Right atrium auricular region (tissue), 2 donors: Measurements from ENCODE around the gene PGLYRP1. TPM values are rescaled to one million over a fixed set of nuclear protein-coding genes. Genes with fewer than 3 reads are reported as not detected.

ENCODE experiments used
- DNase-seq: peaks from one replicate; pipeline ENCODE4 v3.0.0-alpha.2; 2019; ENCODE audit warnings: low spot score
- H3K27ac ChIP-seq, 2 donors: fragments of 200-600 bp; sonication (generic); 1 replicate in 1 of 2; 2 replicates in 1 of 2; pipeline ENCODE4 v1.5.1; 2016 to 2019
- H3K27me3 ChIP-seq, 2 donors: fragments of 200-600 bp; sonication (generic); one replicate each; pipeline versions ENCODE4 v1.5.1 to v1.6.0; 2017 to 2019
- H3K36me3 ChIP-seq: fragments of 200-600 bp; sonication (generic); one replicate; pipeline ENCODE4 v1.5.1; 2016
- H3K4me1 ChIP-seq, 2 donors: fragments of 200-600 bp; sonication (generic); one replicate each; pipeline versions ENCODE4 v1.5.1 to v1.6.0; 2017 to 2019
- H3K4me3 ChIP-seq, 2 donors: fragments of 200-600 bp; sonication (generic); 1 replicate in 1 of 2; 2 replicates in 1 of 2; pipeline ENCODE4 v1.5.1; 2017 to 2019; ENCODE audit warnings: mild to moderate bottlenecking in 1 of 2, moderate library complexity in 1 of 2
- H3K9me3 ChIP-seq, 2 donors: fragments of 200-600 bp; sonication (generic); one replicate each; pipeline ENCODE4 v1.5.1; 2019
- CTCF ChIP-seq, 2 donors: fragments of 200-600 bp; sonication (generic); IDR thresholded peaks; one replicate each; pipeline ENCODE4 v1.5.1; 2019; ENCODE audit warnings: antibody characterized with exemption in 2 of 2
- total RNA-seq, 2 donors: library from RNA; depleted of rRNA; stranded (reverse); fragments of >200 nt; gene quantifications; one replicate each; pipeline ENCODE4 v1.1.0, GENCODE V29; 2016

Gene PGLYRP1
- total RNA-seq, 2 donors from 2014 or later, result not detected

DNA sequence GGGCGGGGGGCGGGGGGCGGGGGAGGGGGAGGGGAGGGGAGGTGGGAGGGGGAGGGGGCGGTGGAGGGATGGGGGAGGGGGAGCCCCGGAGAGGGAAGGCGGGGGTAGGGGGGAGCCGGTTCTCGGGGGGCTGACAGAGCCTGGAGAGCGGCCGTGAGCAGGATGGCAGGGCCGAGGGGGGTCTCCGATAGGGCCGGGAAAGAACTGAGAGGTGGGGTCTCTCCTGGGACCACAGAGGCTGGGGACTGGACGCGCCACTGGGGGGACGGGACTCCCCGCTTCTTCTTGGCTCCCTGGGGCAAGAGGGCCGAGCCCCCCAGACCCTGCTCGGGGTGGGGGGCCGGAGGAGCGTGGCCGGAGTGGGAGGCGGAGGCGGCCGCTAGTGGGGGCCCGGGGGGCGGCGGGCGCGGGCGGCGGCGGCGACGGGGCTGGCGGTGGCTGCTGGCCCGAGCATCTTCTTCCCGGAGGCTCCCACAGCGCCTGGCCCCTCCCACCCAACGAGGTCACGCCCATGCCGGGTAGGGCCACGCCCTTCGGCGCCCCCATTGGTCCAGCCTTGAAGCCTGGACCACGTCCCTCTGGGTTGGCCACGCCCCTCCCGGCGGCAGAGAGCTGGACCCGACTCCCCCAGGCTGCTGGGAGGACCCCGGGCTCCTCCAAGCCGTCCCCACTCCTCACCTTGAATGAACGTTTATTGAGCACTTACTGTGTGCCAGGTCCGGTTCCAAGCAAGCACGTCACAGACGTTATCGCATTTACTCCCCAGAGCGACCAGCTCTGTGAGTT lies 49.1 kb downstream of the PGLYRP1 start, which contains the start of gene NOVA2:
TSS of gene NOVA2 (minus strand) at position 313 of the 786 bp plus-strand sequence. CDS start 514 bp downstream, outside the sequence.
- Histone ChIP-seq H3K27ac (peak within 1 kb of the TSS; percentile 60 to 67), H3K9me3 (no peaks in the 10 kb centered on the region), H3K36me3 (no peaks in the 10 kb centered on the region), H3K4me3 (peak within 1 kb of the TSS; percentile 46 to 57), H3K27me3 (peaks cover 4 to 16% of the 10 kb centered on the region in 2 donors), H3K4me1 (peaks cover 0 to 3% of the 10 kb centered on the region in 2 donors)
- TF ChIP-seq CTCF (IDR thresholded peaks at IDR 0.05), result no peak
- peak; percentile 69 for DNase-seq

DNA sequence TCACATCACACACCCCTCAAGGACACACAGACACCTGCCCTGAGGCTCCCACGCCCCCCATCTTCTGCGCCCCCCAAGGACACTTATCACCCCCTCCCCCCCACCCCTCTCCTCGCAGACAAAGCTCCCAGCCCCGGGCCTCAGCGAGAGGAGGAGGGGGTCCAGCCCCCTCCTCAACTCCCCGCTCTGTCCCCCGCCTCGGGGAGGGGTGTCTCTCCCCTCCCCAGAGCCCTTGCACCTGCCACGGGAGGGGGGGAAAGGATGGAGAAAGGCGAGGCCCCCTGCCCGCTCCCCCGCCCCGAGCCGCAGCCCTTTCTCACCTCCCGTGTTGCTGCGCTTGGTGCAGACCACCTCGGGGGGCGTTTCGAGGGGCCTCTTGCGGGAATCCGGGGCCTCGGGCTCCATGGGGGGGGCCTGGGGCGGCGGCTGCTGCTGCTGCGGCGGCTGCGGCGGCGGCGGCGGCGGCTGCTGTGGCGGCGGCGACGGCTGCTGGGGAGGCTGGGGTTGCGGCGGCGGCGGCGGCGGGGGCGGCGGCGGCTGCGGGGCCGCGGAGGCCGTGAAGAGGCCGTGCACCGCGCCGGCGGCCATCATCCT lies 49.8 kb downstream of the PGLYRP1 start:
- TF ChIP-seq CTCF (IDR thresholded peaks at IDR 0.05), result no peak
- Histone ChIP-seq H3K4me1 (peaks cover 0 to 3% of the 10 kb centered on the region in 2 donors), H3K36me3 (no peaks in the 10 kb centered on the region), H3K27me3 (peaks cover 4 to 16% of the 10 kb centered on the region in 2 donors), H3K9me3 (no peaks in the 10 kb centered on the region), H3K27ac (peak overlapping the region; percentile 60 to 67), H3K4me3 (peak overlapping the region; percentile 35 to 57)
- DNase-seq, result no peak

DNA sequence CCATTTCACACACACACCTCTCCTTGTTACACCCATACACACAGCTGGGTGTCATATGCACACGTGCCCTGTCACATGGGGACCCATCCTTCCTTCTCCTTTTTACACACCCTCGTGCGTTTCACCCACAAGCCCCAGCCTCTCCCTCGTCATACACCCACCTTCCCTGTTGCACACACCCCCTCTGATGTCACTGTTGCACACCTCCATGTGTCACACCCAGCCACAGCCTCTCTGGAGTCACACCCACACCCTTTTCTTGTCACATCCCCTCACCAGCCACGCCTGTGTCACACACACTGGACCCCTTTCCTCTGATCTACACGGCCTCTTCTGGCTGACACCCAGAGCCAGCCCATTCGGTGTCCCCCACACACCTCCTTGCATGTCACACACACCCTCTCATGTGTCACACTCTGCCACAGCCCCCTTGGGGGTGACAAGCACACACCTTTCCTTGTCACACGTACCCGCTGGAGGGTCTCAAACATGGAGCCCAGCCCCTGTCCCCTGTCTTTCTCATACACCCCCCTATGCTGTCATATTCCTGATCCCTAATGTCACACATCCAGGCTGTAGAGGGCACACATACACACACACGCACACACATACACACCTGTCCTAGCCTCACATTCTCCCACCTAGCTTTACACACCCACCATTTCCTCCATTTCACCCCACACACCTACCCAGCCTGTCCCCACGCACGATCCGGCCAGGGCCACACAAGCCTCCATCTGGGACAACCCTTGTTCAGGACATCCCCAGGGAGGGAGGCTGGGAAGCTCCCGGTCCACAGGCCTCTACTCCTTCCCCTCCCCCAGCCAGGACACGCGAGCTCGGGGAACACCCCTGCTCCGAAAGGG lies 50.5 kb downstream of the PGLYRP1 start:
- peaks cover 4 to 16% of the 10 kb centered on the region in 2 donors for H3K27me3 ChIP-seq
- peak overlapping the region; percentile 35 to 57 for H3K4me3 ChIP-seq
- peaks cover 0 to 3% of the 10 kb centered on the region in 2 donors for H3K4me1 ChIP-seq
- TF ChIP-seq CTCF (IDR thresholded peaks at IDR 0.05), result no peak
- H3K27ac ChIP-seq, result peak overlapping the region; percentile 60 to 67
- no peaks in the 10 kb centered on the region for H3K36me3 ChIP-seq
- no peak for DNase-seq
- no peaks in the 10 kb centered on the region for H3K9me3 ChIP-seq

DNA sequence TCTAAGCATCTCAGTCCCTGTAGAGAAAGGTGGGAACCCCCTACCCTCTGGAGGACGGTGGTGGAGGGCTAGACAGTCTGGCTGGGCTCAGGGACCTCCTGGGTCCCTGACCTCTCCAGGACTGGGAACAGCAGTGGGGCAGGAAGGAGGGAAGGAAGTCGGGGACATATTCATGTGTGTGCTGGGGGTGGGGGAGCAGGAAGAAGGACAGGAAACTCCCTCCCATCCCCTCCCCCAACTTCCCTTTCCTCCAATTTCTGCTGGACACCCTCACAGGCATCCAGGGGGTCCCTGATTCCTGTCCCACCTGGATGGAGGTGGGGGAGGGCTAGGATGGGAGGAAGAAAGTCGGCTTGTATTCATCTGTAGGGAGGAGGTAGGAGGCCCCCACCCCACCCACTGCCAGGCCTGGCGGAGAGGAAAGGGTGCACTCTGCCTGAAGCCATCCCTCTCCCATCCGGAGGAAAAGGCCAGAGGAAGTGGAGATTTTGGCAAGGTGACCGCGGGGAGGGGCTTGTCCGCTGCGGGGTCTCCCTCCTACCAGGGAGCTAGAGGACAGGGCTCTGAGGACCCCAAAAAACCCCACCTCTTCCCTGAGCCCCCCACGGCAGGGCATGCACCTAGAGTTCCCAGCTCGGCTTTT lies 51.5 kb downstream of the PGLYRP1 start:
- DNase-seq, result no peak
- no peaks in the 10 kb centered on the region for H3K9me3 ChIP-seq
- no peaks in the 10 kb centered on the region for H3K36me3 ChIP-seq
- peak overlapping the region; percentile 48 to 53 for H3K27ac ChIP-seq
- peaks cover 4 to 16% of the 10 kb centered on the region in 2 donors for H3K27me3 ChIP-seq
- no peak for TF ChIP-seq CTCF (IDR thresholded peaks at IDR 0.05)
- H3K4me1 ChIP-seq, result peaks cover 0 to 3% of the 10 kb centered on the region in 2 donors
- peak overlapping the region; percentile 19 to 57 for H3K4me3 ChIP-seq

DNA sequence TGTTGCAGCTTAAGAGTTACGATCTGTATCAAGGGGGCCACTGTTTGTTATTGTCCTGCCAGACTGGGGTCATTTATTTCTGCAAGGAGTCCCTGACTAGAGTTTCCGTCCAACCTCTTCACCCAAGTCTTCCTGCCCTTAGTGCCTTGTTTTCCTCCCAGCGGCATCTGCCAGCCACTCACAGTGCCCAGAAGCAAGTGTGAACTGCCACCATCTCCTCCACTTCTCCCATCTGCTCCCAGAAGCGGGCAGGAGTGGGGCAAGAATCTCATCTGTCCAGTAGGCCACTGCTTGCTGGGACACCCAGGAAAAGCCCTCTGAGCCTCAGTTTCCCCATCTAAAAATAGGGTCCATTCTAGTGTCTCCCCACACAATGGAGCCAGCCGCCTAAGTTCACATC lies 53.2 kb downstream of the PGLYRP1 start:
- H3K27me3 ChIP-seq, result peaks cover 0 to 16% of the 10 kb centered on the region in 2 donors
- DNase-seq, result no peak
- no peak overlapping the region for H3K4me3 ChIP-seq
- H3K9me3 ChIP-seq, result no peaks in the 10 kb centered on the region
- H3K36me3 ChIP-seq, result no peaks in the 10 kb centered on the region
- no peak for TF ChIP-seq CTCF (IDR thresholded peaks at IDR 0.05)
- H3K4me1 ChIP-seq, result peaks cover 0 to 3% of the 10 kb centered on the region in 2 donors
- H3K27ac ChIP-seq, result no peak overlapping the region
